CD1c-positive myeloid dendritic cell (primary cell): Measurements from ENCODE around the gene ACOT7.

ENCODE experiments used
- DNase-seq: peaks from one replicate; pipeline ENCODE4 v3.0.0-alpha.2; 2016; ENCODE audit errors: extremely low spot score

ACOT7 gene

GRCh38 chr1:6288665-6289064, 104.9 kb downstream of the ACOT7 start:
- no peak for DNase-seq

GRCh38 chr1:6288026-6288425, 105.5 kb downstream of the ACOT7 start:
- DNase-seq: no peak

- DNase-seq: no peak
Measured at GRCh38 chr1:6287431-6287886, 106.1 kb downstream of the ACOT7 start.

GRCh38 chr1:6287029-6287428, 106.5 kb downstream of the ACOT7 start:
- no peak for DNase-seq

DNA sequence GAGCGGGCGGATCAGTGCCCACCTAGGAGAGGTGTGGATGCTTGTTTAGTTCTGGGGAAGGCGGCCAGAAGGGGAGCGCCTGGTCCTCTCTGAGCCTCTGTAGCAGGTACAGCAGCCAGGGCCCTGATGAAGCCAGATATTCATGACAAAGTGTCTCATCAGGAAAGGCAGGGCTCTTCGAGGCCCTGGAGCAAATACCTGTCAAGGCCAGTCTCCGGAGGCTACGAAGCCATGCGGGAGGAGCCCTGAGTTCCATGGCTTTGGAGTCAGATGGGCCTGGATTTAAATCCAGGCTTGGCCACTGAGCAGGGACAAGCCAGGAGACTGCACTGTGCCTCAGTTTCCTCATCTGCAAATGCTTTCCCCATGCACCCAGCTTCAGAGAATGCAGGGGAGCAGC, 107.3 kb downstream of the ACOT7 start:
- no peak for DNase-seq

GRCh38 chr1:6285336-6285735, 108.2 kb downstream of the ACOT7 start:
- DNase-seq: no peak

- no peak for DNase-seq
Measured at GRCh38 chr1:6282577-6283270, 110.8 kb downstream of the ACOT7 start.

- DNase-seq: peak; percentile 28
Measured at GRCh38 chr1:6281511-6282402, 111.8 kb downstream of the ACOT7 start.

DNA sequence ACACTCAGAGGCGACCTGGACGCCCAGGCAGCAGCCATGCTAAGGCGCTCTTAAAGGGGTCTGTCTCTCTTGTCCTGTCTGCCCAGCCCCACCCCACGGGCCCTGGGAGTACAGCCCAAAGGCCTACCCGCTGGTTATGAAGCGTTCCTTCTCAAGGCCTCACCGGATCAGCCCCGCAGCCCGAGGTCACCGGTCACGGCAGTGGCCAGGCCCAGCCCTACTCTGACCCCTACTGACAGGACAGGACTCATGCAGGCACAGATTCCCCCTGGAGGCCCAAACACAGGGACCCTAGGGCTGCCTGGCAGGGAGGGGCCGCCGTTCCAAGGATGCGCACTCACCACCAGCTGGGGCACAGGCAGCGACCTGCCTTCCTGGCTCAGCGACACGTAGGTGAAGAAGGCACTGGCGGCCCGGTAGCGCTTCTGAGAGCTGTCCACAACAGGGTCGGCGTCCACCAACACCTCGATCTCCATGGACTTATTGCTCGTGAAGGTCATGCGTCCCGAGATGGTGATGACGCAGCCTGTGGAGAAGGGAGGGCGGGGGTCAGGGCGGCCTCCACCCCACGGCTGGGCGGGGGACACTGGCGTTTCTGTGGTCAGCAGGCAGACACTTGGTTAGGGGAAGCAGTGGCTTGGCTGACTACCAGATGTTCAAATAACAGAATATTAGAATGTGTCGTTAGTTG, 112.7 kb downstream of the ACOT7 start:
- no peak for DNase-seq

DNA sequence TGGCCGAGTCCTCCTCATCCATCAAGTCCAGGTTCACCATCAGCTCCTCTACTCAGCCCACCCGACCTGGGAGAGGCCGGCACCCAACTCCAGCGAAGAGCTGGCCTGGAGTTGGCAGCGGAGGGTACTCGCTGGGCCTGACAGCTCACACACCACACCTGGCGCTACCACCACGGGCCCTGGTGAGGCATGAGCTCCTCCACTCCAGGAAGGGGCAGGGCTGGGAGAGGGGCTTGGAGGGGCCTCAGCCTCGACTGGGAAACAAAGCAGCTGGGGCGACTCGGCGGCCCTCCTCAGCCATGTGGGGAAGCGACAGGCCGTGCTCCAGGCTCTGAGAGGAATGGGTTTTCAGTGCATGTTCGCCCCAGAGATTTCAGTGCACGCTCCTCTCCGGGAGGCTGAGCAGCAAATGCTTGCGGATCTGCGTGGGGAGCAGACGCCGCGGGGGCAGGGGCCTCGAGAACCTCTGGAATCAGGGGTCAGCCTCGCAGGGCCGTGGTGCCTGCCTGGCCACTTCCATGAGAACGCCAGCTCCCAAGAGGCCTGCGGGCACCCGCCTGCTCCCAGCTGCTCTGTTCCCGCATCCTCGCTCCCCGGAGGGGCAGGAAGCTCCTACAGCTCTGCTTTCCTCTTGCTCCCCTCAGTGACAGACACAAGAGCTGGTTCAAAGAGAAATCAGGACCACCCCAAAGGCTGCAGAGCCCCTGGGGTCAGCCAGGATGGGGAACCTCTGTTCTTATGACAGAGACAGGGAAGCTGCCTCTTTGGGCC, 113.8 kb downstream of the ACOT7 start:
- DNase-seq: no peak

- DNase-seq: no peak
Measured at GRCh38 chr1:6279066-6279465, 114.5 kb downstream of the ACOT7 start.

- DNase-seq: no peak
Measured at GRCh38 chr1:6278263-6278662, 115.3 kb downstream of the ACOT7 start.

DNA sequence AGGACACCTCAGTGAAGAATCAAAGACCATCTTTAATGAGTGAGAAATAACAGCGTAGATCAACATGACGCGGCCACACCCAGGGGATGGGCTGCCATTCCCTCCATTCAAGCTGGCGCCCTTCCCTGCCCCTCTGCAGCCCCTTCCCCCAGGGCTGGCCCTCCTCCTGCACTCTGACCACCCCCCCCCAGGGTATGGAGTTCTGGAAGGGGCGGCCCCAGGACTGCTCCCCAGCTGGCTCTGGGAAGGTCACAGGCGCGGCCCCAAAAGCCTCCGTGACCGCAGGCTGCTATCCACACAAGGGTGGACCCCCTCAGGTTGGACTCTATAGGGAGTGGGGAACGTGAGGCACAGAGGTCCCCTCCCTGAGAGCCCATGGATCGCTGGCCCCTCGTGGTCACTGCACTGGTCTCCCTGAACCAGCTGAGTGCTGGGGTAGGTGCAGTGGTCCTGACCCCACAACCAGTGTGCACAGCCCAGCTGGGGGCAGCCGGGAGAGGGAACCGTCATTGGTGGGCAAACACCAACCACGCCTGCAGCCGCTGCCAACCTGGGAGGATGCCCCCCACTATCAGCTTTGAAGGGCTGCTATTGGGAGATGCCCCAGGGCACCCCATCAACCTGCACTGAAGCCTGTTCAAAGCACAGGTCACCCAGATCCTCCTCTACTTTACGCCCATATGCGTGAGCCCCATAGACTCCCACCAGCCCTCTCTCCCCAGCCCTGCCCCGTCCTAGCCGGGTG, 116.6 kb downstream of the ACOT7 start:
- DNase-seq: no peak

- no peak for DNase-seq
Measured at GRCh38 chr1:6275826-6276782, 117.5 kb downstream of the ACOT7 start.

GRCh38 chr1:6274622-6275139, 118.9 kb downstream of the ACOT7 start:
- no peak for DNase-seq

DNA sequence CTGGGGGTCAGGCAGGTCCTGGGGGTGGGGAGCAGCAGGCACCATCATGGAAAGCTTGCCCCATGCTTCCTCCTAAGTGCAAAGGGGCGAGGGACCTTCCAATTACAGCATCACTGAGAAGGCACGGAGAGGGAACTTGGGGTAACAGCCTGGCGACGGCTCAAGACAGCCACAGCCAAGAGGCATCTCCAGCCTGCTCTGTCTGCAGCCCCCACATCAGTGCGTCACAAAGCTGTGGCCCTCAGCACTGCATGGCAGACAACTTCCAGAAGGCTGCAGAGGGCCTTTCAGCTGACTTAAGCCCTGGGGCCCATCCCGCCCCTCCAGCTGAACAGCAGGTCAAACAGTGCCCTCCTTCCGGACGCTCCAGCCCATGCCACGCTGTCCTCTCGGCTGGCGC, 119.5 kb downstream of the ACOT7 start:
- no peak for DNase-seq

DNA sequence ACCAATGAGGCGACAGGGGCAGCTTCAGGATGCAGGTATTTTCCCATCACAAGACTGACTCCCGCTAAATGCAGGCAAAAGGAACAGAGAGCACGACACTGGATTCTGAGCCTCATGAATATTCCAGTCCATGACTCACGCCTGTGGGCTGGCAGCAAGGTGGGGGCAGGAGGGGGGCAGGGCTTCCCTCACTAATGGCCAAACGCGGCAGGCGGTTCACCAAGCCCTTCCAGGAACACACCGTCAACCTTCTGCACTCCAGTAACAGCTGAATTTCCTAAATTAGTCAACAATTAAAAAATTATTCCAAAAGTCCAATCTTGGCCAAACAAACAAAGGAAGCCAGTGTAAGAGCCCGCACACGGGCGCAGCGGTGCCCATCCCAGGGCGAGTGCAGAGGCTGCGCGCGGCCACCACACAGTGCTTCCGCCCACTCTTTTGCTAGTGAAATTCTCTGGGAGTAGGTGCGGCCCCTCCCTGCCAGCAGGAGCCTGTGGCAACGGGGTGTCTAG, 120.1 kb downstream of the ACOT7 start:
- DNase-seq: no peak

DNA sequence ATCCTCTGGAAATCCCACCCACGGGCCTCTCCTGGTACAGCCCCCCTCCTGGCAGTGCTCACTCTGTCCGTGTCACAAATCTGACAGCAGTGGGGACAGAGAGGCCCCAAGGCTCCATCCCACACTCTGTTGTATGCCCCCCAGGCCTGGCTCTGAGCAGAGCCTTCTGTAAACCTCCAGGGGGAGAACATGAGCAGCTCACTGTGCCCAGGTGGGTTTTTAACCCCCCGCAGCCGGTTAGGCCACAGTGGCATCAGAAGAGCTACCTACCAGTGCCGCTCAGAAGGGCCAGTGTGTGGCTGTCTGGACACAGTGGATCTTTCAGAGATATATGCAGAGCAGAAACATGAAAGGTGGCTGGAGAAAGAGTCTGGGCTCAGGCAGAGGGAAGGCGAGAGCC, 120.7 kb downstream of the ACOT7 start:
- DNase-seq: no peak

DNA sequence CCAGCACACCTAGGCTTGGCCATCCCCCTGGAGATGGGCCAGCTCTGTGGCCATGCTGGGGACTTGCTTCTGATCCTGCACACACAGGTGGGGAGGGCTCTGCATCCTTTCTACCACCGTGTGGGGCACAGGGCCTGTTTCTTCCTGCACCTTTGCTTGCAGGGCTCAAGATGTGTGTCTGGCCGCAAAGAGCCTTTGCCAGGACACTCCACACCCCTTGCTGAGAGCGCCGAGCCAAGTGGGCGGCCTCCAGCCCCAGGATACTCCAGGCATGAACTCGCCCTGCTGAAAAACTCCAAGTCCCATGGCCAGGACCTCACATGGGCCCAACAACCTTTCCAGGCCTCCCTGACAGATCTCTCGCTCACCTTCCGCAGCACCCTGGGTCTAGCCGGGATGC, 121.1 kb downstream of the ACOT7 start:
- no peak for DNase-seq
